ENCODE results near the gene SLC5A2. TPM values are rescaled to one million over a fixed set of nuclear protein-coding genes. Genes with fewer than 3 reads are reported as not detected.
A peak's percentile ranks its signal among the peaks of the same experiment; 100 is the strongest.
"Not testable (repeated sequence)": the region's sequence is repeated elsewhere in the genome, so short reads cannot be mapped to it uniquely, and the experiment has no call there.

Gene SLC5A2
- total and polyA plus RNA-seq, 2 experiments from 2014 or later = 0.36 to 4.9 TPM

GRCh38 chr16:31499928-31500327 is 17.0 kb downstream of the SLC5A2 start:
- no peak for DNase-seq (ENCODE audit: low read depth in 1 of 2, low spot score in 1 of 2)
- Histone ChIP-seq H3K27me3 (no peaks in the 10 kb centered on the region), H3K36me3 (peaks cover 7% of the 10 kb centered on the region), H3K4me1 (ENCODE audit: low read depth) (no peaks in the 10 kb centered on the region), H3K9me3 (ENCODE audit: low read depth) (no peaks in the 10 kb centered on the region), H3K27ac (no peak overlapping the region), H3K4me3 (no peak overlapping the region)
- TF ChIP-seq, protein P1, sequence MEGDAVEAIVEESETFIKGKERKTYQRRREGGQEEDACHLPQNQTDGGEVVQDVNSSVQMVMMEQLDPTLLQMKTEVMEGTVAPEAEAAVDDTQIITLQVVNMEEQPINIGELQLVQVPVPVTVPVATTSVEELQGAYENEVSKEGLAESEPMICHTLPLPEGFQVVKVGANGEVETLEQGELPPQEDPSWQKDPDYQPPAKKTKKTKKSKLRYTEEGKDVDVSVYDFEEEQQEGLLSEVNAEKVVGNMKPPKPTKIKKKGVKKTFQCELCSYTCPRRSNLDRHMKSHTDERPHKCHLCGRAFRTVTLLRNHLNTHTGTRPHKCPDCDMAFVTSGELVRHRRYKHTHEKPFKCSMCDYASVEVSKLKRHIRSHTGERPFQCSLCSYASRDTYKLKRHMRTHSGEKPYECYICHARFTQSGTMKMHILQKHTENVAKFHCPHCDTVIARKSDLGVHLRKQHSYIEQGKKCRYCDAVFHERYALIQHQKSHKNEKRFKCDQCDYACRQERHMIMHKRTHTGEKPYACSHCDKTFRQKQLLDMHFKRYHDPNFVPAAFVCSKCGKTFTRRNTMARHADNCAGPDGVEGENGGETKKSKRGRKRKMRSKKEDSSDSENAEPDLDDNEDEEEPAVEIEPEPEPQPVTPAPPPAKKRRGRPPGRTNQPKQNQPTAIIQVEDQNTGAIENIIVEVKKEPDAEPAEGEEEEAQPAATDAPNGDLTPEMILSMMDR (IDR thresholded peaks at IDR 0.05; ENCODE audit: low read depth, low read length) = no peak

DNA sequence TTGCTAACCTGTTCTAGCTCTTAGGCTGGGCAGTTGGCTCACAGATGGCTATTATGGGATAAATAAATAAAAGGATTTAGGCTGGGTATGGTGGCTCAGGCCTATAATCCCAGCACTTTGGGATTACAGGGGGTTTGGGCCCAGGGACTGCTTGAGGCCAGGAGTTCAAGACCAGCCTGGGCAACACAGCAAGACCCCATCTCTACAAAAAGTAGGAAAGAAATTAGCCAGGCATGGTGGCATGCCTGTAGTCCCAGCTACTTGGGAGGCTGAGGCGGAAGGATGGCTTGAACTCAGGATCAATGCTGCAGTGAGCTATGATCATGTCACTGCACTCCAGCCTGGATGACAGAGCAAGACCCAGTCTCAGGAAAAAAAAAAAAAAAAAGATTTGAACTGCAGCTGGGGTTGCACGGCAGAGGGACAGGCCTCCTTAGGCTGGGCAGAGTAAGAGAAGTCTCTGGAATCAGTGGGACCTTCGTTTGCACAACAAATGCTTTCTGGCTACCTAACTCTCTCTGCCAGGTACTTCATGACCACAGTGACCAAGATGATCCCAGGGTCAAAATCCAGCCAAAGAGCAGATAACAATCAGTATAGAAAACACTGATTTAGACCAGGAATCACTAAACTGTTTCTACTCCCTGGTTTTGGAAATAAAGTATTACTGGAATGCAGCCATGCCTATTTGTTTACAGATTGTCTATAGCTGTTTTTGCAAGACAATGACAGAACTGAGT is 18.5 kb downstream of the SLC5A2 start:
- H3K27me3 ChIP-seq = no peaks in the 10 kb centered on the region
- no peaks in the 10 kb centered on the region for H3K4me1 ChIP-seq (ENCODE audit: low read depth)
- DNase-seq (ENCODE audit: low read depth in 1 of 2, low spot score in 1 of 2) = no peak
- TF ChIP-seq, protein P1 (IDR thresholded peaks at IDR 0.05; ENCODE audit: low read depth, low read length) = no peak
- no peaks in the 10 kb centered on the region for H3K9me3 ChIP-seq (ENCODE audit: low read depth)
- H3K4me3 ChIP-seq = no peak overlapping the region
- H3K36me3 ChIP-seq = peaks cover 7% of the 10 kb centered on the region
- H3K27ac ChIP-seq = no peak overlapping the region

GRCh38 chr16:31501966-31502348 is 19.0 kb downstream of the SLC5A2 start:
- Histone ChIP-seq H3K9me3 (ENCODE audit: low read depth) (no peaks in the 10 kb centered on the region), H3K4me3 (no peak overlapping the region), H3K27ac (no peak overlapping the region), H3K4me1 (ENCODE audit: low read depth) (peaks cover under 1% of the 10 kb centered on the region), H3K36me3 (peaks cover 4% of the 10 kb centered on the region), H3K27me3 (no peaks in the 10 kb centered on the region)
- TF ChIP-seq, protein P1 (IDR thresholded peaks at IDR 0.05; ENCODE audit: low read depth, low read length) = no peak
- DNase-seq (ENCODE audit: low read depth in 1 of 2, low spot score in 1 of 2) = no peak

- TF ChIP-seq, protein P1 (IDR thresholded peaks at IDR 0.05; ENCODE audit: low read depth, low read length) = no peak
- Histone ChIP-seq H3K27ac (no peak overlapping the region), H3K27me3 (no peaks in the 10 kb centered on the region), H3K36me3 (peaks cover 2% of the 10 kb centered on the region), H3K4me3 (no peak overlapping the region), H3K4me1 (ENCODE audit: low read depth) (peaks cover 5% of the 10 kb centered on the region), H3K9me3 (ENCODE audit: low read depth) (no peaks in the 10 kb centered on the region)
- peak in 1 of 2 donors; percentile 49 for DNase-seq (ENCODE audit: low read depth in 1 of 2, low spot score in 1 of 2)
Measured at GRCh38 chr16:31502981-31503380, 20.1 kb downstream of the SLC5A2 start.

GRCh38 chr16:31503555-31503954 is 20.6 kb downstream of the SLC5A2 start:
- H3K36me3 ChIP-seq; H3K4me1 ChIP-seq (ENCODE audit: low read depth); H3K27me3 ChIP-seq; H3K9me3 ChIP-seq (ENCODE audit: low read depth); H3K27ac ChIP-seq; DNase-seq (ENCODE audit: low read depth in 1 of 2, low spot score in 1 of 2); H3K4me3 ChIP-seq: not testable (repeated sequence)

DNA sequence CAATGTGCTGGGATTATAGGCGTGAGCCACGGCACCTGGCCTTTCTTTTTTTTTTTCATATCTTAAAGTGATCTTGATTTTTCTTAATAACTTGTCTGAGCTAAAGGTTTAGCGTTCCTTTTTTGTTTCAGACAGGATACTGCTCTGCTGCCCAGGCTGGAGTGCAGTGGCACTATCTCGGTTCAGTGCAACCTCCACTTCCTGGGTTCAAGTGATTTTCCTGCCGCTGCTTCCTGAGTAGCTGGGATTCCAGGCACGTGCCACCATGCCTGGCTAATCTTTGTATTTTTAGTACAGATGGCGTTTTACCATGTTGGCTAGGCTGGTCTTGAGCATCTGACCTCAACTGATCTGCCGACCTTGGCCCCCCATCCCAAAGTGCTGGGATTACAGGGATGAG is 21.2 kb downstream of the SLC5A2 start:
- peaks cover 6% of the 10 kb centered on the region for H3K4me1 ChIP-seq (ENCODE audit: low read depth)

More for the DNA sequence above, 21.2 kb downstream of the SLC5A2 start:
- no peak overlapping the region for H3K27ac ChIP-seq
- H3K27me3 ChIP-seq = no peaks in the 10 kb centered on the region
- no peaks in the 10 kb centered on the region for H3K9me3 ChIP-seq (ENCODE audit: low read depth)
- TF ChIP-seq, protein P1 (IDR thresholded peaks at IDR 0.05; ENCODE audit: low read depth, low read length) = no peak
- DNase-seq (ENCODE audit: low read depth in 1 of 2, low spot score in 1 of 2) = no peak
- H3K36me3 ChIP-seq = no peaks in the 10 kb centered on the region
- H3K4me3 ChIP-seq = no peak overlapping the region

Data from cardiac muscle cell (in vitro differentiated cells and primary cell).